OCI-M2 (cell line): Measurements from ENCODE around the gene CYP3A5.
"Not testable (repeated sequence)": the region's sequence is repeated elsewhere in the genome, so short reads cannot be mapped to it uniquely, and the experiment has no call there.

ENCODE experiments used
- DNase-seq: peaks from one replicate; lab custom pipeline; 2025; ENCODE audit not compliant: unreplicated experiment; lab: John Stamatoyannopoulos, UW

CYP3A5 gene

GRCh38 chr7:99643464-99643863 is 36.3 kb downstream of the CYP3A5 start:
- no peak for DNase-seq

GRCh38 chr7:99642027-99642426 is 37.8 kb downstream of the CYP3A5 start:
- no peak for DNase-seq

- no peak for DNase-seq
These were observed 40.5 kb downstream of the CYP3A5 start for GRCh38 chr7:99639267-99639666.

GRCh38 chr7:99638731-99639130 is 41.1 kb downstream of the CYP3A5 start:
- no peak for DNase-seq

- not testable (repeated sequence) for DNase-seq
These were observed 42.4 kb downstream of the CYP3A5 start for GRCh38 chr7:99637414-99637813.

GRCh38 chr7:99631295-99632109 is 48.3 kb downstream of the CYP3A5 start:
- DNase-seq = no peak

- DNase-seq = no peak
These were observed 50.2 kb downstream of the CYP3A5 start for GRCh38 chr7:99629643-99630042.

- DNase-seq = no peak
These were observed 51.0 kb downstream of the CYP3A5 start for GRCh38 chr7:99628471-99629465.

GRCh38 chr7:99627513-99627912 is 52.3 kb downstream of the CYP3A5 start:
- no peak for DNase-seq

- no peak for DNase-seq
These were observed 53.1 kb downstream of the CYP3A5 start for GRCh38 chr7:99626661-99627060.

GRCh38 chr7:99625961-99626360 is 53.8 kb downstream of the CYP3A5 start:
- no peak for DNase-seq

- no peak for DNase-seq
These were observed 54.5 kb downstream of the CYP3A5 start for GRCh38 chr7:99625321-99625720.

- DNase-seq = no peak
These were observed 55.3 kb downstream of the CYP3A5 start for GRCh38 chr7:99624484-99624883.

GRCh38 chr7:99623702-99624447 is 55.9 kb downstream of the CYP3A5 start:
- DNase-seq = no peak

GRCh38 chr7:99623091-99623693 is 56.6 kb downstream of the CYP3A5 start:
- DNase-seq = no peak

GRCh38 chr7:99622596-99622995 is 57.2 kb downstream of the CYP3A5 start:
- DNase-seq = no peak

GRCh38 chr7:99621271-99621670 is 58.5 kb downstream of the CYP3A5 start:
- no peak for DNase-seq

- DNase-seq = no peak
These were observed 60.1 kb downstream of the CYP3A5 start for GRCh38 chr7:99619571-99620130.

- no peak for DNase-seq
These were observed 61.1 kb downstream of the CYP3A5 start for GRCh38 chr7:99618726-99619125.

- DNase-seq = no peak
These were observed 62.5 kb downstream of the CYP3A5 start for GRCh38 chr7:99617192-99617781.
